Muscle of arm (tissue), 14 donors: ENCODE data around the gene XBP1. TPM values are rescaled to one million over a fixed set of nuclear protein-coding genes. Genes with fewer than 3 reads are reported as not detected.
"Not testable (repeated sequence)": the region's sequence is repeated elsewhere in the genome, so short reads cannot be mapped to it uniquely, and the experiment has no call there.

Source experiments
- DNase-seq: peaks from one replicate; pipeline ENCODE4 v3.0.0-alpha.2; 2013
- long read RNA-seq, 11 donors: transcript quantifications; one replicate each; lab custom pipeline, GENCODE V29; 2026
- polyA plus RNA-seq, 12 donors: library from polyadenylated mRNA; unstranded; fragments of 120-200 nt; gene quantifications; one replicate each; pipeline ENCODE4 v1.2.1, GENCODE V29; 2013; ENCODE audit not compliant: insufficient read length in 12 of 12

The XBP1 gene
- 10 to 100 TPM in 11 of 12 donors, not detected in 1; 57.5 to 99.1 (median 74.6) TPM for polyA plus RNA-seq
- long read RNA-seq, donor 1, transcript XBP1-201 (5 exons, 1,850 nt): major isoform, 147 of 190 reads
- long read RNA-seq, donor 1, transcript XBP1-206 (2 exons, 2,173 nt): minor isoform, 15 of 190 reads
- long read RNA-seq, donor 1, transcript XBP1-205 (2 exons, 520 nt): minor isoform, 13 of 190 reads
- long read RNA-seq, donor 1, partial matches to known transcripts: 14 of 190 reads
- long read RNA-seq, donor 1, other reads (novel, unspliced or antisense): 0 of 190 reads
- long read RNA-seq, donor 2, transcript XBP1-201 (5 exons, 1,850 nt): major isoform, 54 of 72 reads
- long read RNA-seq, donor 2, partial matches to known transcripts: 17 of 72 reads
- long read RNA-seq, donor 2, other reads (novel, unspliced or antisense): 0 of 72 reads
- long read RNA-seq, donor 3, transcript XBP1-201 (5 exons, 1,850 nt): major isoform, 20 of 20 reads
- long read RNA-seq, donor 3, partial matches to known transcripts: 0 of 20 reads
- long read RNA-seq, donor 3, other reads (novel, unspliced or antisense): 0 of 20 reads
- long read RNA-seq, donor 4, transcript XBP1-201 (5 exons, 1,850 nt): major isoform, 11 of 12 reads
- long read RNA-seq, donor 4, partial matches to known transcripts: 0 of 12 reads
- long read RNA-seq, donor 4, other reads (novel, unspliced or antisense): 0 of 12 reads
- long read RNA-seq, donor 5, transcript XBP1-201 (5 exons, 1,850 nt): major isoform, 47 of 50 reads
- long read RNA-seq, donor 5, partial matches to known transcripts: 0 of 50 reads
- long read RNA-seq, donor 5, other reads (novel, unspliced or antisense): 0 of 50 reads
- long read RNA-seq, donor 6, transcript XBP1-201 (5 exons, 1,850 nt): major isoform, 27 of 29 reads
- long read RNA-seq, donor 6, partial matches to known transcripts: 0 of 29 reads
- long read RNA-seq, donor 6, other reads (novel, unspliced or antisense): 0 of 29 reads
- long read RNA-seq, donor 7, transcript XBP1-201 (5 exons, 1,850 nt): major isoform, 20 of 26 reads
- long read RNA-seq, donor 7, partial matches to known transcripts: 0 of 26 reads
- long read RNA-seq, donor 7, other reads (novel, unspliced or antisense): 5 of 26 reads
- long read RNA-seq, donor 8, transcript XBP1-201 (5 exons, 1,850 nt): major isoform, 54 of 58 reads
- long read RNA-seq, donor 8, partial matches to known transcripts: 0 of 58 reads
- long read RNA-seq, donor 8, other reads (novel, unspliced or antisense): 0 of 58 reads
- long read RNA-seq, donor 9, transcript XBP1-201 (5 exons, 1,850 nt): major isoform, 33 of 56 reads
- long read RNA-seq, donor 9, partial matches to known transcripts: 20 of 56 reads
- long read RNA-seq, donor 9, other reads (novel, unspliced or antisense): 0 of 56 reads
- long read RNA-seq, donor 10, transcript XBP1-201 (5 exons, 1,850 nt): major isoform, 27 of 31 reads
- long read RNA-seq, donor 10, partial matches to known transcripts: 0 of 31 reads
- long read RNA-seq, donor 10, other reads (novel, unspliced or antisense): 0 of 31 reads
- long read RNA-seq, donor 11, transcript XBP1-201 (5 exons, 1,850 nt): major isoform, 50 of 58 reads
- long read RNA-seq, donor 11, partial matches to known transcripts: 5 of 58 reads
- long read RNA-seq, donor 11, other reads (novel, unspliced or antisense): 0 of 58 reads

DNA sequence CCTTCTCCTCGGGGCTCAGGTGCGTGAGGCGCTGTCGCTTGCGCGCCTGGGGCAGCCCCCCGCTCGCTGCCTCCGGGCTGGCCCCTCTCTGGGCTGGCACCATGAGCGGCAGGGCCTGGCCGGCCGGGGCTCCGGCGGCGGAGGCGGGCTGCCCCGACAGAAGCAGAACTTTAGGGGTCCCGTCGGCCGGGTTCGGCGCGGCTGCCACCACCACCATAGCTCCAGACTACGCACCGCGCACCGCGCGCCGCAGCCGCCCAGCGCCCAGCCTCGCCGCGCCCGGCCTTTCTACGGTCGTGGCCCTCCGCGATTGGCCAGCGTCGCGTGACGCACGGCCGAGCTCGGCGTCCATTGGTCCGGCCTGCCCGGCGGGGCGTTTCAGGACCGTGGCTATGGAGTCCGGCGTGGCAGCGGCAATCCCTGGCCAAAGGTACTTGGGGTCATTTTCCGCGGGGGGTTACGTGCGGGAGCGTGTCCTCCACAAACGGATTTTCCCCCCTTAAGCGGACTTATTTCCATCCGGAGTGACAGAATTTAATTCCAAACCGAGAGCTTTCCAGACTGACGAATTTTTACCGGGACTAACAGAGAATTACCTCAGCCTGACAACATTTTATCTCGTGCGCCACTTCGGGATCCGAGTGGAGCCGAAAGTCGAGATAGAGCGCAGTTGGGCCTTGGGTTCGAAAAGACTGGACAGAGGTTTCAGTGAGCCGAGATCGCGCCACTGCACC, at the start of gene XBP1:
XBP1 (minus strand) TSS at position 262 of the 734 bp plus-strand sequence.
- DNase-seq: peak; percentile 97

DNA sequence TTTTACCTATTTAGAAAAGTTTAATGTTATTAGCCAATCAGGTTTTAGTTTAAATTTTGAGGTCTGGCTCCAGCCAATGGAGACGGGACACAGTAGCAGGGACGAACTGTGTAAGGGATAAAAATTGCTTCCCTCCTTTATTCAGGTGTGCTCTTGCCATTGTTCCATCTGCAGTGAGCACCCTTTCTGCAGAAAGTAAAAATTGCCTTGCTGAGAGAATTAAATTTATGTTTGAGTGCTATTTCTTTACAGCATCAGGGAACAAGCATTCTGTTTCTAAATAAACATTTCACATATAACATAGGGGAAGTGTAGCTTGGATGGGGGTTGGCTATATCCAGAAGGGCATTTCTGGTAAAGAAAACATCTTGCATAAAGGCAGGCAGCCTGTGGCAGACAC, 46.6 kb upstream of the XBP1 start:
- no peak for DNase-seq

DNA sequence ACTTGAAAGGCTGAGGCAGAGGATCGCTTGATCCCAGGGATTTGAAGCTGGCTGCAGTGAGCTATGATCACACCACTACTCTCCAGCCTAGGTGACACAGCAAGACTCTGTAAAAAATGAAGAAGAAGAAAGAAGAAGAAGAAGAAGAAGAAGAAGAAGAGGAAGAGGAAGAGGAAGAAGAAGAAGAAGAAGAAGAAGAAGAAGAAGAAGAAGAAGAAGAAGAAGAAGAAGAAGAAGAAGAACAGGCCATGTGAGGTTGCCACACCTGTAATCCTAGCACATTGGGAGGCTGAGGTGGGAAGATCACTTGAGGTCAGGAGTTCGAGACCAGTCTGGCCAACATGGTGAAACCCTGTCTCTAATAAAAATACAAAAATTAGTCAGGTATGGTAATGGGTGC, 43.9 kb upstream of the XBP1 start:
- not testable (repeated sequence) for DNase-seq

DNA sequence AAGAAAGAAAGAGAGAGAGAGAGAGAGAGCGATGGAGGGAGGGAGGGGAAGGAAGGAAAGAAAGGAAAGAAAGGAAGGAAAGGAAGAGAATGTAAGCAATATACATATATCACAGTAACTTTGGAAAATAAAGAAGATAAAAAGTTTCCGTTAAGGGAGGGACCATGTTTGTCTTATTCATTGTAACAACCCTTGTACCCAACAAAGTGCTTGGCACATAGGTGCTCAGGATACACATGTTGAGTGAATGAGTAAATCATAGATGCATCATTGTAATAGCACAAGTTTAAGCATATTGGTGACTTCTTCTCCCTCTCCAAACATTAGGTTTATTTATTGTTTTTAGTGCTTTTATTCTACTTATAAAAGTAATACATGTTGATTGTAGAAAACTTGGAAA, 43.3 kb upstream of the XBP1 start:
- DNase-seq: no peak

DNA sequence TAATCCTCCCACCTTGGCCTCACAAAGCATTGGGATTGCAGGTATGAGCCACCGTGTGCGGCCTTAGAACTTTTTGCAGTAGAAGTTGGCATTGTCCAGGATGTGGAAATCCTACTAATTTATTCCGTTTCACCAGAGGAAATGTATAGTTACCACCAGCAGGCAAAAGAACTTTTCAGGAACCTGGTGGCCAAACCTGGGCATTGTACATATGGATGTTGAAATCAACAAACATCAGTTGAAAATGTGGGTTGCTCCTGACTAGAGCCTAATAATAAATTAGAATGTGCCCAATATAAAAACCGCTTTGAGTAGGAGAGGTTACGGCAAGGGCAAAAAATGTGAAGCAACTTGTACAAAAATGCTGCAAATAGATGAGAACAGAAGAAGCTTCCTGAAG, 40.7 kb upstream of the XBP1 start:
- DNase-seq: no peak

DNA sequence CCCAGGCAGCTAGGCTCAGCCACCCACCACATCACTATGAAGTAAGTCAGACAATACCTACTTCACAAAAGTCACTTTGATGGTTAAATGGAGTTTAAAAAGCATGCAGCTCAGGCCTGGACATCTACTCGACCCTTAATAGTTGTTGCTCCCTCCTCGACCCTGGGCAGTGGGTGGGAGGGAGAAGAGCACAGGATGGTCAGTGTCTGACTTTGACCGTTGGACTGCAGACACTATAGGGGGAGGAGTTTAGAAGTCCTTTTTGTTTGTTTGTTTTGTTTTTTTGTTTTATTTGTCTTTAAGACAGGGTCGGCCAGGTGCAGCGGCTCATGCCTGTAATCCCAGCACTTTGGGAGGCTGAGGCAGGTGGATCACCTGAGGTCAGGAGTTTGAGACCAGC, 38.6 kb upstream of the XBP1 start:
- no peak for DNase-seq

DNA sequence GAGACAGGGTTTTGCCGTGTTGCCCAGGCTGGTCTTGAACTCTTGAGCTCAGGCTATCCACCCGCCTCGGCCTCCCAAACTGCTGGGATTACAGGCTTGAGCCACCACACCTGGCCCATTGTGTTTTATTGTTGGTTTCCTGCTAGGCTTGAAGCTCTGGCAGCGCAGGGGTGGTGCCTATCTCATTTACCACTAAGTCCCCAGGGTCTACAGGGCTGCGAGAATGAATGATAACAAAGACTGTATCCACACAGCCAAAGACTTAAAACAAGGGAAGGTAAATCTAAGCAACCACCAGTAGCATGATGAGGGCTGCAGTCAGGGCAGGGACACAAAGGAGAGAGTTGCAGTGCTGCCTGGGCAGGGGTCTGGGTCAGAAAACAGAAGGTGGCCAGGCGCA, 37.3 kb upstream of the XBP1 start:
- no peak for DNase-seq

DNA sequence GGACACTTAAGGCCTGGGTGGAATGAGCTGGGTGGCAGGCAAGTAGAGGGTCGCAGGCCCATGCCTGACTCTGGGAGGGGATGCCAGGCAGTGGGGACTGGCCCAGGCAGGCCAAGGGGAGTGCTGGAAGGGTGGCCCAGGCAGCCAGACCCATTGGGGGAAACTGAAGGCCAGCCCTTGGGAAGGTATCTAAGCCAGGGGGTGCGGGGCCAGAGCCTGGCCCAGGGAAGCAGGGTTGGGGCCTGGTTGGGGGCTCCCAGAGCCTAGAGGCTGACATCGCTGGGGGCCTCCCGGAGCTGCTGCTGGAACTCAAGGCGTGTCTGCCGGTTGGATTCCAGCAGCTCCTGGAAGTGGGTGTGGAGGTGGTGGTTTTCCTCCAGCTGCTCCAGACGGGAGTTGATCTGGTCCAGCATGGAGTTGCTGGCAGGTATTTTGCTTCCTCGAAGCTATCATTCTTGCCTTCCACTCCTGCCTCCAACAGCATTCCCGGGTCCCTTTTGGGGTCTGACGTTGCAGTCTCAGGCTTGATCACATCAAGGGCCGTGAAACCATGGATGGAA, 35.3 kb upstream of the XBP1 start:
- DNase-seq: no peak

DNA sequence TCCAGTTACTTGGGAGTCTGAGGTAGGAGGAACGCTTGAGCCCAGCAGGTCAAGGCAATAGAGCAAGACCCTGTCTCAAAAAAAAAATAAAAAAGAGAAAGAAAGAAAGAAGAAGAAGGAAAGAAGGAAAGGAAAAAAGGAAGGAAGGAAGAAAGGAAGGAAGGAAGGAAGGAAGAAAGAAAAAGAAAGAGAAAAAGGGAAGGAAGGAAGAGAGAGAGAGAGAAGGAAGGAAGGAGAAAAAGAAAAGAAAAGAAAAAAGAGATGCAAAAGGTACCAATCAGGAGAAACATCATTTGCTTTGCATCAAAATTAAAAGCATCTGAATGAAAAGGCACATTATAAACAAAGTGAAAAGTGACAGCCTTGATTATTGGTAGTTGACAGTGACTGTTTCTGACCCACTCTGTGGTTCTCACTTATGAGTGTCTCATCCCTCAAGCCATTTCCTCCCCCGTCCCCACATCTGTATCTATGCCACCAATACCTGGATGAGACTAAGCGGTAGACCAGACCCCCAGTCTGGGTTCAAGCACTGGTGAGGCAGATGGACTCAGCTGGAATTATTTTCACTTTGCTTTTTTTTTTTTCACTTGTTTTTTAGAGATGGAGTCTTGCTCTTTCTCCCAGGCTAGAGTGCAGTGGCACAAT, 33.0 kb upstream of the XBP1 start:
- no peak for DNase-seq

DNA sequence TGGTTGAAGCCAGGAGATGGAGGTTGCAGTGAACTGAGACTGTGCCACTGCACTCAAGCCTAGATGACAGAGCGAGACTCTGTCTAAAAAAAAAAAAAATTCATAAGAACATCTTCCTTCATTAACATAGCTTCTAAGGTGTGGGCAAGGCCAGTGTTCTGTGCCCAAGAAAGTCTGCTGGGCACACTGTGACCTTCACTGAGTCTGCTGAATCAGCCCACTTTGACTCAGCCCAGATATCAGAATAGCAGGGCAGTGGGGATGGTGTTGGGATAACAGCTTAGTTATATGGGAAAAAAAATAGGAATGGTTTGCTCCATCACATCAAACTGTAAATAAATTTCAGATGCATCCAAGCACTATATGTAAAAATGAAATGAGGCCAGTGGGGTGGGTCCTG, 32.4 kb upstream of the XBP1 start:
- DNase-seq: no peak

DNA sequence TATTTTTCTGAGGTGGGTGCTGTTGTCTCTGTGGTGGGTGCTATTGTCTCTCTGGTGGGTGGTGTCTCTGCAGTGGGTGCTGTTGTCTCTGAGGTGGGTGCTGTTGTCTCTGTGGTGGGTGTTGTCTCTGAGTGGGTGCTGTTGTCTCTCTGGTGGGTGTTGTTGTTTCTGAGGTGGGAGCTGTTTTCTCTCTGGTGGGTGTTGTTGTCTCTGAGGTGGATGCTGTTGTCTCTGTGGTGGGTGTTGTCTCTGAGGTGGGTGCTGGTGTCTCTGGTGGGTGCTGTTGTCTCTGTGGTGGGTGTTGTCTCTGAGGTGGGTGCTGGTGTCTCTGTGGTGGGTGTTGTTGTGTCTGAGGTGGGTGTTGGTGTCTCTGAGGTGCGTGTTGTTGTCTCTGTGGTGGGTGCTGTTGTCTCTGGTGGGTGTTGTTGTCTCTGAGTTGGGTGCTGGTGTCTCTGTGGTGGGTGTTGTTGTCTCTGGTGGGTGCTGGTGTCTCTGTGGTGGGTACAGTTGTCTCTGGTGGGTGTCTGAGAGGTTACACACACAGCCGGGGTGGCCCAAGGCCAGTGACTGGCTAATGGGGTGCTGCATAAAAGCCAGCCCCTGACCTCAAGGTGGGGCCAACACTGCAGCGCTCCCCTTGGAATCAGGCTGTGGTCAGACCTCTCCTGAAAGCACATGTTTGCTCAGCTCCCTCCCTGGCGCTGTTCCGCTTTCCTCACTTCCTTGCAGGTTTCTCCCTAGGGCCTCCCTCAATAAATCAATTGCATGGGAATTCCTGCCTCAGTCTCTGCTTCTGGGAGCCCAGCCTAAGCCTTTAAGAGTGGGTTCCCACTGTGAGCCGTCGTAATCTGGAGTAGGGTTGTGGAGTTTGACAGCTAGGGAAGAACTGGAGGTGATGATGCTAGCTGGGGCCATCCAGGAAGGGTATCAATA, 31.0 kb upstream of the XBP1 start:
- DNase-seq: no peak

DNA sequence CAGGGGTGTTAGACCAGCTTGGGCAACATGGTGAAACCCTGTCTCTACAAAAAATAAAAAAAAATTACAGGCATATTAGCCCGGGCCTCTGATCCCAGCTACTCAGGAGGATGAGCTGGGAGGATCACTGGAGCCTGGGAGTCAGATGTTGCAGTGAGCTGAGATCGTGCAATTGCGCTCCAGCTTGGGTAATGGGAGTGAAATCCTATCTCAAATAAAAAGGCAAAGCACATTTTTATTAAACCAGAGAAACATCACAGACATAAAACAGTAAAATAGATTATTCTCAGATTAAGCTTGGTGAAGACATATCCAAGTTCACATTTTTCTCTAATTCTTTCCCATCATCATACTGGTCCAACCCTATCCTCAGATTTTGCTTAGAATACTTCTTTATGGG, 30.1 kb upstream of the XBP1 start:
- no peak for DNase-seq

DNA sequence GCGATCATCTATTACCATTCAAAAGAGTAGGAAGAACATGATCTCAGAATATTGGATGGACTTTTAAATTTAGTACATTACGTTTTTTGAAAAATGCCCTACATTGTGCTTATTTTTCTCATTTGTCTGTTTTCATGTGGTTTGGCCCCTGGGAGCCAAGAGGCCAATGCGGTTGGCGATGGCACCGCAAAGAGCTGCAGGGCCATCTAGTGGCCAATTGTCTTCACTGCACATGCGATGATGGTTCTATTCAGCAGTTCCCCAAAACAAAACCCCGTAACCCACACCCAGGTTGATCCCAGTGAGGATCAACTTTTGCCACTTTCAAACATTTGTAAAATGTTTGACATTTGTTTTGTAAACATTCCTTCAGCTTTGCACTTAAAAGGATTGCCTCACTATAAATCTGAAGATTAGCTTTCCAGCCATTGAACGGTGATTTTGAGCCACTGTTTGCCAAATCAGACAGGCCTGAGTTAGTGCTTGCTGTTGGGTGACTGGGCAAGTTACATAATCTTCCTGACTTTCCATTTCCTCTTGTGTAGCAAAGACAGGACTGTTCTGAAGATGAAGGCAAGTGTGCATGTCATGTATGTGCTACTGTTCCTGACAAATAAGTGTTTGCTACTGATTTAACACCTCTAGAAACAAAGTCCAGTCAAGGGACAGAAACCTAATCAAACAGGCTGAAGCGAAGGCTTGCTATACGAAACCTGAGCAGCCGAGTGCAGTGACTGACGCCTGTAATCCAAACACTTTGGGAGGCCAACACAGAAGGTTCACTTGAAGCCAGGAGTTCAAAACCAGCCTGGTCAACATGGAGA, 29.2 kb upstream of the XBP1 start:
- peak; percentile 79 for DNase-seq

DNA sequence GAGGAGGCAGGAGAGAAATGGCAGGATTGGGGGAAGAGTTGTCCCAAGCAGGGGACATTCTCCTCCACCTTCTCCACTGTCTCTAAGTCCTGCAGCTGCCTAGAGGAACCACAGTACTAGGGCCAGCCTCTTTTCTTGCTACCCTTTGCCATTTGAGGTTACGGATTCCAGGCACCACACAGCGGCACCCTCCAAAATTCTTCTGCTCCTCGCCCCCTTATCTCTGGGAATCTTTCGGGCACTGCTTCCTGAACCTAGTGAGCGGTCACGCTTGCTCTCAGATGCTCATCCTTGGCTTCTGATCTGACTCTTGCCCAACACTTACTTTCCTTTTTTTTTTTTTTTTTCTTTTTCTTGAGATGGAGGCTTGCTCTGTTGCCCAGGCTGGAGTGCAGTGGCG, 26.6 kb upstream of the XBP1 start:
- DNase-seq: no peak

DNA sequence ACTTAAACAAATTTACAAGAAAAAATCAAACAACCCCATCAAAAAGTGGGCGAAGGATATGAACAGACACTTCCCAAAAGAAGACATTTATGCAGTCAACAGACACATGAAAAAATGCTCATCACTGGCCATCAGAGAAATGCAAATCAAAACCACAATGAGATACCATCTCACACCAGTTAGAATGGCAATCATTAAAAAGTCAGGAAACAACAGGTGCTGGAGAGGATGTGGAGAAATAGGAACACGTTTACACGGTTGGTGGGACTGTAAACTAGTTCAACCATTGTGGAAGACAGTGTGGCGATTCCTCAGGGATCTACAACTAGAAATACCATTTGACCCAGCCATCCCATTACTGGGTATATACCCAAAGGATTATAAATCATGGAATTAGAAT, 26.1 kb upstream of the XBP1 start:
- DNase-seq: not testable (repeated sequence)

DNA sequence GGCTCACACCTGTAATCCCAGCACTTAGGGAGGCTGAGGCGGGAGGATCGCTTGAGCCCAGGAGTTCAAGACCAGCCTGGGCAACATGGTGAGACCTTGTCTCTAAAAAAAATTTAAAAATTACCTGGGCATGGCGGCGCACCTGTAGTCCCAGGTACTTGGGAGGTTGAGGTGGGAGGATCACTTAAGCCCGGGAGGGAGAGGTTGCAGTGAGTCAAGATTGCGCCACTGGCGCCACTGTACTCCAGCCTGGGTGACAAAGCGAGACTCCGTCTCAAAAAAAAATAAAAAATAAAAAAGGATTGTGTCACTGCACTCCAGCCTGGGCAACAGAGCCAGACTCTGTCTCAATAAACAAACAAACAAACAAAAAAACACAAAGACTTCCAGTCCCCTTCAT, 24.1 kb upstream of the XBP1 start:
- DNase-seq: not testable (repeated sequence)

DNA sequence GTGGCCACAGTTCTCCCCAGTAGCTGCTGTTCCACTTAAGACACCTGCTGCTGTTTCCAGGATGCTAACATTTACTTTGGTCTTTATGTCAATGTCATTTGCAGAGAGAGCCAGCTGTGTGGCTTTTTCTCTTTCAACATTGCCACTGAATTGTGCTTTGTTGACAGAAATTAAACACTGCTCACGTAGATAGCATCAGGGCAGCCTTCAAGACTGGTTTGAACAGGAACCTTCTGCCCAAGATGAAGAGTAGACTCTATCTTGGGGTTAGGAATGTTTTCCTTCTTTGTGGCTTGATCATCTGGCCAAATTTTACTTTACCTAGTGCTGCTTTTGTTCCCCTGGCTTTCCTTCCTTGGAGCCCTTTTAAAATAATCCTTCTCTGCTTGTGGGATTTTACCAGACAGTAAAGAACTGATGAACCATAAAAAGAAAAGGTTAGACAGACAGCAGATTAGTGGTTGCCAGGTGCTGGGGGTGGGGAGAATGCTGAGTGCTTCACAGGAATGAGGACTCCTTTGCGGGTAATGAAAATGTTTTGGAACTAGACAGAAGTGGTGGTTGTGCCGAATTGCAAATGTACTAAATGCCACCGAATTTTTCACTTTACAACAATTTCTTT, 22.7 kb upstream of the XBP1 start:
- DNase-seq: no peak
